A673 (cell line): ENCODE data around the gene HIP1R. TPM values are rescaled to one million over a fixed set of nuclear protein-coding genes. Genes with fewer than 3 reads are reported as not detected.
A peak's percentile ranks its signal among the peaks of the same experiment; 100 is the strongest.

Source experiments
- BruUV-seq: library from RNA; stranded (reverse); fragments of 400-500 nt; replicated peaks from 2 replicates; lab custom pipeline; 2021; lab: Mats Ljungman, UMichigan
- CTCF ChIA-PET: fragments of 300-600 bp; sonication (Branson Sonifier 250); formaldehyde crosslinking; loops from one replicate; lab custom pipeline; 2022; ENCODE audit warnings: antibody characterized with exemption; lab: Charles Lee
- POLR2A ChIA-PET: fragments of 300-600 bp; sonication (Branson Sonifier 250); formaldehyde crosslinking; loops from one replicate; lab custom pipeline; 2022; ENCODE audit warnings: antibody characterized with exemption; ENCODE audit not compliant: low non-redundant PET; lab: Charles Lee
- DNase-seq: peaks from one replicate; pipeline ENCODE4 v3.0.0-alpha.2; 2015; ENCODE audit warnings: low spot score
- H3K27ac ChIP-seq: fragments of 200-600 bp; sonication (generic); 2 replicates; pipeline ENCODE4 v1.5.1; 2016; ENCODE audit warnings: mixed run types, low read depth, mild to moderate bottlenecking, mixed read lengths, antibody characterized with exemption, low read length; ENCODE audit not compliant: poor library complexity, severe bottlenecking
- H3K27me3 ChIP-seq: fragments of 200-600 bp; sonication (generic); replicated peaks from 2 replicates; pipeline ENCODE4 v1.6.1; 2017; ENCODE audit warnings: mixed run types, low read depth, mild to moderate bottlenecking, mixed read lengths, antibody characterized with exemption, low read length; ENCODE audit not compliant: insufficient read depth, poor library complexity
- H3K36me3 ChIP-seq: fragments of 200-600 bp; sonication (generic); 2 replicates; pipeline ENCODE4 v1.6.1; 2016; ENCODE audit warnings: mixed run types, mild to moderate bottlenecking, mixed read lengths, antibody characterized with exemption, low read length; ENCODE audit not compliant: insufficient read depth, poor library complexity, severe bottlenecking
- H3K4me1 ChIP-seq: fragments of 200-600 bp; sonication (generic); 2 replicates; pipeline ENCODE4 v1.6.1; 2017; ENCODE audit warnings: mixed run types, mild to moderate bottlenecking, mixed read lengths, antibody characterized with exemption, low read length; ENCODE audit not compliant: insufficient read depth, poor library complexity, severe bottlenecking
- H3K4me3 ChIP-seq: fragments of 200-600 bp; sonication (generic); 2 replicates; pipeline ENCODE4 v1.5.1; 2016; ENCODE audit warnings: low read depth, mixed run types, mild to moderate bottlenecking, mixed read lengths, low read length; ENCODE audit not compliant: poor library complexity, severe bottlenecking
- H3K9me3 ChIP-seq: fragments of 200-600 bp; sonication (generic); 2 replicates; pipeline ENCODE4 v1.6.1; 2016; ENCODE audit warnings: mixed run types, low read depth, mild to moderate bottlenecking, mixed read lengths, antibody characterized with exemption, low read length; ENCODE audit not compliant: poor library complexity, severe bottlenecking
- EZH2 ChIP-seq: fragments of 200-600 bp; sonication (generic); IDR thresholded peaks from 2 replicates; pipeline ENCODE4 v1.6.1; 2017; ENCODE audit warnings: borderline replicate concordance, low read depth, mild to moderate bottlenecking, mixed read lengths, antibody characterized with exemption, low read length; ENCODE audit not compliant: poor library complexity, severe bottlenecking
- intact Hi-C: fragments of 100-400 bp; cut with micrococcal nuclease; formaldehyde crosslinking; loops from one replicate; pipeline ENCODE4 v1.10.0; 2022; ENCODE audit not compliant: unreplicated experiment
- total RNA-seq: library from RNA; stranded (reverse); gene quantifications from 2 replicates; pipeline ENCODE4 v1.2.3, GENCODE V29; 2021
- TF ChIP-seq, protein P1 (sequence below): fragments of 300-800, 200-600 bp; sonication (generic); conservative IDR thresholded peaks from 2 replicates; pipeline ENCODE4 v1.5.1; 2017; ENCODE audit warnings: low read depth, mild to moderate bottlenecking, antibody characterized with exemption, low read length, moderate library complexity, mixed read lengths

Gene HIP1R
- total RNA-seq, 1 experiment from 2014 or later: 30.4 TPM

DNA sequence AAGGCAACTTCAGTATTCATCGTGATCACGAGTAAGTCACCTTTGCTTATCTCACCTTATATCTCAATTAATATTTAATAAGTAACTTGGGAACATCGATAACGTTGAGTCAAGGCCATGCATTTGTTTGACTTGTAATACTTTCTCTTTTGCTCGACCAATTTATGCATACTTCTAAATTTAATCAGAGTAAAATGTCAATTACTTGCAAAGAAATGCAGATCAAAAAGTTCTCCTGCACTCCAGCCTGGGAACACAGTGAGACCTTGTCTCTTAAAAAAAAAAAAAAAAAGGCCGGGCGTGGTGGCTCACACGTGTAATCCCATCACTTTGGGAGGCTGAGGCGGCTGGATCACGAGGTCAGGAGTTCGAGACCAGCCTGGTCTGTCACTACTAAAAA lies 11.8 kb upstream of the HIP1R start:
- ChIA-PET POLR2A (no interaction called here), CTCF (no interaction called here)
- TF ChIP-seq, protein P1, sequence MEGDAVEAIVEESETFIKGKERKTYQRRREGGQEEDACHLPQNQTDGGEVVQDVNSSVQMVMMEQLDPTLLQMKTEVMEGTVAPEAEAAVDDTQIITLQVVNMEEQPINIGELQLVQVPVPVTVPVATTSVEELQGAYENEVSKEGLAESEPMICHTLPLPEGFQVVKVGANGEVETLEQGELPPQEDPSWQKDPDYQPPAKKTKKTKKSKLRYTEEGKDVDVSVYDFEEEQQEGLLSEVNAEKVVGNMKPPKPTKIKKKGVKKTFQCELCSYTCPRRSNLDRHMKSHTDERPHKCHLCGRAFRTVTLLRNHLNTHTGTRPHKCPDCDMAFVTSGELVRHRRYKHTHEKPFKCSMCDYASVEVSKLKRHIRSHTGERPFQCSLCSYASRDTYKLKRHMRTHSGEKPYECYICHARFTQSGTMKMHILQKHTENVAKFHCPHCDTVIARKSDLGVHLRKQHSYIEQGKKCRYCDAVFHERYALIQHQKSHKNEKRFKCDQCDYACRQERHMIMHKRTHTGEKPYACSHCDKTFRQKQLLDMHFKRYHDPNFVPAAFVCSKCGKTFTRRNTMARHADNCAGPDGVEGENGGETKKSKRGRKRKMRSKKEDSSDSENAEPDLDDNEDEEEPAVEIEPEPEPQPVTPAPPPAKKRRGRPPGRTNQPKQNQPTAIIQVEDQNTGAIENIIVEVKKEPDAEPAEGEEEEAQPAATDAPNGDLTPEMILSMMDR: no peak
- intact Hi-C loops: no loop called here
- no peaks in the 10 kb centered on the region for H3K27me3 ChIP-seq
- no peaks in the 10 kb centered on the region for H3K9me3 ChIP-seq
- H3K4me1 ChIP-seq: peaks cover 7% of the 10 kb centered on the region
- no peak overlapping the region for H3K4me3 ChIP-seq
- BruUV-seq: no TSS peak
- DNase-seq: no peak
- H3K27ac ChIP-seq: no peak overlapping the region
- H3K36me3 ChIP-seq: no peaks in the 10 kb centered on the region

DNA sequence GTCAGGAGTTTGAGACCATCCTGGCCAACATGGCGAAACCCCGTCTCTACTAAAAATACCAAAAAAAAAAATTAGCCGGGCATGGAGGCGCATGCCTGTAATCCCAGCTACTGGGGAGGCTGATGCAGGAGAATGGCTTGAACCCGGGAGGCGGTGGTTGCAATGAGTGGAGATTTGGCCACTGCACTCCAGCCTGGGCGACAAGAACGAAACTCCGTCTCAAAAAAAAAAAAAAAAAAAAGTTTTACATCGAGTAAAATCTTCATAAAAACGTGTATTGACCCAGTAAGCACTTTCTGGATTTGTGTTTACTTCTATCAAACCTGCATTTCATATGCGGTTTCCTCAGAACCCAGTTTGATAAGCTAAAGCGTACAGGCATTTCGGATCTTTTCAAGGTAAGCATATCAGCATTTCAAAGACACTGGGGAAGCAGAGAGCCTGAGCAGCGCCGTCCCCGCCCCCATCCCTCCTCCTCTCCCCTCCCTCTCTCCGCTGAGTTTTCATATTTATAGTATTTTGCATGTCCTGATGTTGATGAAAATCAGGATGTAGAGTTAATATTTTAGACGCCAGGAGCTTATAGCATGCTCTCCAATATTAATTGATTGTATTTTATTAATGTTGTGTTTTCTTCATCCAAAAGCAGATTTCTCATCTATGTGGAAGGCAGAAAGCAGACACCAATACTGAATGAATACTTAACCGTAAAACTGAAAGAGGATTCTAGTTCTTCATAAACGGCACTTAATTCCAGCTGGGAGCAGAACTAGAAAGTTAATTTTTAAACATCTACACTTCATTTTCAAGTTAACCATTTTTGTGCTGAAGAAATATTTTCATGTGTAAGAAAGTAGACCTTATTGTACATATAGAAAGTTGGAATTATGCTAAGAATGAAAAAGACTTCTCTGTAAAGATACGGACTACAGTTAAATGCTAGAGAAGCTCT lies 9.2 kb upstream of the HIP1R start:
- H3K4me3 ChIP-seq: peak overlapping the region; percentile 48
- no peaks in the 10 kb centered on the region for H3K9me3 ChIP-seq
- H3K27ac ChIP-seq: no peak overlapping the region
- TF ChIP-seq, protein P1: no peak
- TF ChIP-seq EZH2: no peak
- H3K27me3 ChIP-seq: no peaks in the 10 kb centered on the region
- ChIA-PET CTCF (interaction anchor here (0.7 to 1.0 kb wide), 2 partner anchors 33 to 72 kb away, joined by 4 to 6 read pairs; no protein-coding TSS in a partner anchor), POLR2A (interaction anchor here (0.7 kb wide), 1 partner anchor 42 kb away, joined by 7 read pairs; no protein-coding TSS in a partner anchor)
- H3K36me3 ChIP-seq: no peaks in the 10 kb centered on the region
- intact Hi-C loops: no loop called here
- BruUV-seq: no TSS peak
- peaks cover 7% of the 10 kb centered on the region for H3K4me1 ChIP-seq
- DNase-seq: peak; percentile 36

DNA sequence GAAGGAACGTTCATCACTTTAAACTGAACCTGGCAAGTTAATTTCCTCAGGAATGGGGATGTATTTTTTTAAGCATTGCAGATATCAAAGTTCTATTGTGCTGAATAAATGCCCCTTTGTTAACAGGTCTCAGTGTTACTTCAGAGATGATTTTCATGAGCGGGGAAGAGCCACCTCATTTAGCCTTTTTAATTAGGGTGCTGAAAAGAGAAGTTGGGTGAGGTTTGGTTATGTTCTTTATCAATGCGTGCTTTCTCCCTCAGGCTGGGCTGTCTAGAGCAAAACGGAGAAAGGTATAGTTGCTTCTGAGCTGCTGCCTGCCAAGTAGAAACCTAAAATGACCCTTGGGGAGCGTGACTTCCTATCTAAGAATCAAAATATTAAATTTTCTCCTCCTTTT lies 8.0 kb upstream of the HIP1R start:
- Histone ChIP-seq H3K27ac (no peak overlapping the region), H3K4me1 (peaks cover 7% of the 10 kb centered on the region), H3K9me3 (no peaks in the 10 kb centered on the region), H3K4me3 (no peak overlapping the region), H3K27me3 (no peaks in the 10 kb centered on the region), H3K36me3 (no peaks in the 10 kb centered on the region)
- no peak for DNase-seq
- POLR2A ChIA-PET: no interaction called here
- CTCF ChIA-PET: interaction anchor here (0.6 to 1.0 kb wide), 2 partner anchors 32 to 34 kb away, joined by 3 to 4 read pairs; no protein-coding TSS in a partner anchor
- TF ChIP-seq, protein P1: no peak
- TF ChIP-seq EZH2: no peak
- intact Hi-C loops: no loop called here
- BruUV-seq: no TSS peak
